GM23248 (cell line): ENCODE measurements around the gene PAN2.

Source experiments
- EZH2 ChIP-seq: fragments of 200-600 bp; sonication (generic); IDR thresholded peaks from 2 replicates; pipeline ENCODE4 v1.6.1; 2018; ENCODE audit warnings: antibody characterized with exemption, mild to moderate bottlenecking; ENCODE audit not compliant: insufficient read depth, poor library complexity, severe bottlenecking
- EZH2phosphoT487 ChIP-seq: fragments of 200-600 bp; sonication (generic); IDR thresholded peaks from 2 replicates; pipeline ENCODE4 v1.6.1; 2018; ENCODE audit warnings: antibody characterized with exemption, moderate library complexity, mild to moderate bottlenecking, low read depth; ENCODE audit not compliant: insufficient read depth

- TF ChIP-seq EZH2: no peak
- no peak for TF ChIP-seq EZH2phosphoT487
These were observed 18.0 kb downstream of the PAN2 start, which contains the start of gene CNPY2 for GRCh38 chr12:56315622-56316473.
